PC-3 (cell line): ENCODE data around the gene KCNK3. TPM values are rescaled to one million over a fixed set of nuclear protein-coding genes. Genes with fewer than 3 reads are reported as not detected.
A peak's percentile ranks its signal among the peaks of the same experiment; 100 is the strongest.

ENCODE experiments used
- ATAC-seq: fragments of 200-7000 bp; cut with Tn5 transposase; 2 replicates; pipeline ENCODE4 v1.9.1; 2020; ENCODE audit warnings: mild to moderate bottlenecking, moderate library complexity
- BruUV-seq: library from RNA; stranded (reverse); fragments of 400-500 nt; replicated peaks from 2 replicates; lab custom pipeline; 2021; lab: Mats Ljungman, UMichigan
- CTCF ChIA-PET: fragments of 300-600 bp; sonication (Branson Sonifier 250); formaldehyde crosslinking; loops from one replicate; lab custom pipeline; 2022; ENCODE audit warnings: antibody characterized with exemption; lab: Charles Lee
- POLR2A ChIA-PET: fragments of 300-600 bp; sonication (Branson Sonifier 250); formaldehyde crosslinking; loops from one replicate; lab custom pipeline; 2022; ENCODE audit warnings: antibody characterized with exemption; ENCODE audit not compliant: unreplicated experiment; lab: Charles Lee
- DNase-seq: peaks from one replicate; pipeline ENCODE4 v3.0.0-alpha.2; 2015
- H2AFZ ChIP-seq: fragments of 300-600 bp; sonication (generic); 2 replicates; pipeline ENCODE4 v1.6.0; 2016; ENCODE audit warnings: antibody characterized with exemption, low read length
- H3F3A ChIP-seq: fragments of 300-600 bp; sonication (generic); one replicate; pipeline ENCODE4 v1.6.0; 2017; ENCODE audit warnings: antibody characterized with exemption, low read length, control low read depth, mild to moderate bottlenecking; ENCODE audit not compliant: unreplicated experiment
- H3K27ac ChIP-seq: fragments of 300-600 bp; sonication (generic); 2 replicates; pipeline ENCODE4 v1.5.1; 2016; ENCODE audit warnings: mild to moderate bottlenecking, low read length
- H3K27me3 ChIP-seq: fragments of 300-600 bp; sonication (generic); 2 replicates; pipeline ENCODE4 v1.6.1; 2016; ENCODE audit warnings: low read length, mixed read lengths
- H3K36me3 ChIP-seq: fragments of 300-600 bp; sonication (generic); 2 replicates; pipeline ENCODE4 v1.6.1; 2016; ENCODE audit warnings: low read depth, mixed run types, low read length, mixed read lengths
- H3K4me1 ChIP-seq: fragments of 300-600 bp; sonication (generic); 2 replicates; pipeline ENCODE4 v1.5.1; 2016; ENCODE audit warnings: low read length; ENCODE audit not compliant: insufficient read depth
- H3K4me2 ChIP-seq: fragments of 300-600 bp; sonication (generic); 2 replicates; pipeline ENCODE4 v1.6.0; 2016; ENCODE audit warnings: low read length
- H3K4me3 ChIP-seq: fragments of 300-600 bp; sonication (generic); 2 replicates; pipeline ENCODE4 v1.5.1; 2016; ENCODE audit warnings: mild to moderate bottlenecking, low read length, mixed read lengths
- H3K79me2 ChIP-seq: fragments of 300-600 bp; sonication (generic); 2 replicates; pipeline ENCODE4 v1.6.1; 2017; ENCODE audit warnings: low read length, mixed read lengths
- H3K9ac ChIP-seq: fragments of 300-600 bp; sonication (generic); 2 replicates; pipeline ENCODE4 v1.6.0; 2016; ENCODE audit warnings: mild to moderate bottlenecking, low read length
- H3K9me2 ChIP-seq: fragments of 300-600 bp; sonication (generic); replicated peaks from 2 replicates; pipeline ENCODE4 v1.6.1; 2016; ENCODE audit warnings: mixed run types, low read length, mixed read lengths
- H3K9me3 ChIP-seq: fragments of 300-600 bp; sonication (generic); 2 replicates; pipeline ENCODE4 v1.6.1; 2016; ENCODE audit warnings: low read length, mixed read lengths
- H4K20me1 ChIP-seq: fragments of 300-600 bp; sonication (generic); 2 replicates; pipeline ENCODE4 v1.6.1; 2016; ENCODE audit warnings: low read length, mixed read lengths
- EZH2 ChIP-seq: fragments of 300-600 bp; sonication (generic); IDR thresholded peaks from one replicate; pipeline ENCODE4 v1.6.1; 2017; ENCODE audit warnings: antibody characterized with exemption, mild to moderate bottlenecking, low read length; ENCODE audit not compliant: unreplicated experiment
- EZH2phosphoT487 ChIP-seq: fragments of 300-600 bp; sonication (generic); IDR thresholded peaks from 2 replicates; pipeline ENCODE4 v1.6.1; 2018; ENCODE audit warnings: mild to moderate bottlenecking, antibody characterized with exemption, low read length, borderline replicate concordance
- intact Hi-C: fragments of 100-400 bp; cut with micrococcal nuclease; formaldehyde crosslinking; loops from 2 replicates; pipeline ENCODE4 v1.9.0; 2023
- total RNA-seq: library from RNA; depleted of rRNA; stranded (reverse); fragments of >200 nt; gene quantifications from 2 replicates; pipeline ENCODE4 v1.2.3, GENCODE V29; 2014
- TF ChIP-seq, protein P1 (sequence below): fragments of 300-600 bp; sonication (generic); conservative IDR thresholded peaks from 2 replicates; pipeline ENCODE4 v1.5.1; 2017; ENCODE audit warnings: antibody characterized with exemption, low read depth, mild to moderate bottlenecking, low read length

Gene KCNK3
- total RNA-seq, 1 experiment from 2014 or later = 0.04 TPM

DNA sequence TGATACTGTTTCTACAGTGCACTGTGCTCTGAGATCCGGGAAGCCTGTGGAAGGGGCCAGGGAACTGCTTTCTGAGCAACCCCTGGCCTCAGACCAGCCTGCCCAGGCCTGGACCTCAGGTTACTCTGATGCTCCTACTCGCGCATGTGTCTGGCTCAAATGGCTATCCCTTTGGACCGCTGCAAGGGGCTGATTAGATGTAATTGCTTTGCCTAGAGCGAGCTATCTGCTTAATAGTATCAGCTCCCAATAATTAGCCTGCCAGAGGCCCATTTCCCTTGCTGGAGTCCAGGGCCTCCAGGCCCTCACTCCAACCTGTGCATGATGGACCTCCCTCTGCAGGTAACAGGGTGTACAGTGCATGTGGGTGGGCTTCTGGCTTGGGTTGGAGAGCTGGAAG is 7.2 kb upstream of the KCNK3 start:
- H3K4me2 ChIP-seq = no peak overlapping the region
- no peaks in the 10 kb centered on the region for H3F3A ChIP-seq
- no peak overlapping the region for H3K27ac ChIP-seq
- H2AFZ ChIP-seq = no peak overlapping the region
- DNase-seq (no peak), ATAC-seq (no peak)
- TF ChIP-seq EZH2phosphoT487 (no peak), EZH2 (no peak)
- TF ChIP-seq, protein P1, sequence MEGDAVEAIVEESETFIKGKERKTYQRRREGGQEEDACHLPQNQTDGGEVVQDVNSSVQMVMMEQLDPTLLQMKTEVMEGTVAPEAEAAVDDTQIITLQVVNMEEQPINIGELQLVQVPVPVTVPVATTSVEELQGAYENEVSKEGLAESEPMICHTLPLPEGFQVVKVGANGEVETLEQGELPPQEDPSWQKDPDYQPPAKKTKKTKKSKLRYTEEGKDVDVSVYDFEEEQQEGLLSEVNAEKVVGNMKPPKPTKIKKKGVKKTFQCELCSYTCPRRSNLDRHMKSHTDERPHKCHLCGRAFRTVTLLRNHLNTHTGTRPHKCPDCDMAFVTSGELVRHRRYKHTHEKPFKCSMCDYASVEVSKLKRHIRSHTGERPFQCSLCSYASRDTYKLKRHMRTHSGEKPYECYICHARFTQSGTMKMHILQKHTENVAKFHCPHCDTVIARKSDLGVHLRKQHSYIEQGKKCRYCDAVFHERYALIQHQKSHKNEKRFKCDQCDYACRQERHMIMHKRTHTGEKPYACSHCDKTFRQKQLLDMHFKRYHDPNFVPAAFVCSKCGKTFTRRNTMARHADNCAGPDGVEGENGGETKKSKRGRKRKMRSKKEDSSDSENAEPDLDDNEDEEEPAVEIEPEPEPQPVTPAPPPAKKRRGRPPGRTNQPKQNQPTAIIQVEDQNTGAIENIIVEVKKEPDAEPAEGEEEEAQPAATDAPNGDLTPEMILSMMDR = no peak
- no peak overlapping the region for H3K9ac ChIP-seq
- no peaks in the 10 kb centered on the region for H3K9me3 ChIP-seq
- H3K9me2 ChIP-seq = no peaks in the 10 kb centered on the region
- BruUV-seq = no TSS peak
- no peaks in the 10 kb centered on the region for H3K4me1 ChIP-seq
- intact Hi-C loops = no loop called here
- no peaks in the 10 kb centered on the region for H3K79me2 ChIP-seq
- no peaks in the 10 kb centered on the region for H4K20me1 ChIP-seq
- H3K4me3 ChIP-seq = no peak overlapping the region
- CTCF ChIA-PET = no interaction called here
- H3K36me3 ChIP-seq = no peaks in the 10 kb centered on the region
- H3K27me3 ChIP-seq = peaks cover 19% of the 10 kb centered on the region; the same call in 1 of the 2 replicates
- POLR2A ChIA-PET = no interaction called here

DNA sequence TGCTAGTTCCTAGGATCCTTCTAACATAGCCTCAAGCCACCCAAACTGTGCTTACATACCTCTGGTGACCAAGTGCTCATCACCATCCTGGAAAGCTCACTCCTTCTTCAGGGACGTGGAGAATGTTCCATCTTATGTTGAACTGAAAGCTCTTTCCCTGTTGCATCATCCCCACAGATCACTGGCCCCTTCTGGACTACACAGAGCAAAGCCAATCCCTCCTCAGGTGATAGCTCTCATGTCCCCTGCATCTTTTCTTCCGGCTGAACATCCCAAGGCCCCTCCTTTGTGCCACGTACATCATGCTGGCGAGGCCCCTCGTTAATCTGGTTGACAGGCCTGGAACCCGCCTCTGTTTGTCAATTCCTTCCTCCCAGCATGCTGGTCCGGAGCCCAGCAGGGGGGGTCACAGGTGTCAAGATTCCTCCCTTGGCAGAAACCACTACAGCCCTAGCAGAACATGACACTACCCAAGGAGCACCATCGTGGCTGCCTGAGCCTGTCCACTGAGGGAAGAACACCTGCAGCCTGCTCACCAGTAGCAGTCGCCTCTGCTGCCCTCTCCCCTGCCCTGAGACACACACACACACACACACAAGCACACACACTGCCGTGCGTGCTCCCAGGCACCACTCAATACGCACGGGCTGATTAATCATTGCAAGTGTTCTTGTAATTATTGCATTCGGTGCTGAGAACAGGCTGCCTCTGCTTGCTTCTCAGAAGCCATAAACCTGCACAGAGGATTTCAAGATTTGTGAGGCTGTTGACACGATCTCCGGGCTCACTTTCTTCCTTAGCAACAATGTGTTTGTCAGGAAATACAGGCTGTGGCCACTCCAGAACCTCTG is 6.3 kb upstream of the KCNK3 start:
- CTCF ChIA-PET = no interaction called here
- no TSS peak for BruUV-seq

More for the DNA sequence above, 6.3 kb upstream of the KCNK3 start:
- Histone ChIP-seq H2AFZ (no peak overlapping the region), H3K9me2 (no peaks in the 10 kb centered on the region), H3K4me2 (no peak overlapping the region), H3F3A (no peaks in the 10 kb centered on the region), H3K4me3 (no peak overlapping the region), H3K36me3 (no peaks in the 10 kb centered on the region), H3K4me1 (no peaks in the 10 kb centered on the region), H3K9me3 (no peaks in the 10 kb centered on the region), H3K27ac (no peak overlapping the region), H3K27me3 (peaks cover 25% of the 10 kb centered on the region), H3K9ac (no peak overlapping the region), H4K20me1 (no peaks in the 10 kb centered on the region), H3K79me2 (no peaks in the 10 kb centered on the region)
- ATAC-seq (peak; percentile 29), DNase-seq (peak; percentile 9)
- POLR2A ChIA-PET = no interaction called here
- TF ChIP-seq EZH2 (no peak), EZH2phosphoT487 (no peak)
- TF ChIP-seq, protein P1 = no peak
- intact Hi-C loops = no loop called here
